Measurements from ENCODE around the gene SPINDOC.

DNA sequence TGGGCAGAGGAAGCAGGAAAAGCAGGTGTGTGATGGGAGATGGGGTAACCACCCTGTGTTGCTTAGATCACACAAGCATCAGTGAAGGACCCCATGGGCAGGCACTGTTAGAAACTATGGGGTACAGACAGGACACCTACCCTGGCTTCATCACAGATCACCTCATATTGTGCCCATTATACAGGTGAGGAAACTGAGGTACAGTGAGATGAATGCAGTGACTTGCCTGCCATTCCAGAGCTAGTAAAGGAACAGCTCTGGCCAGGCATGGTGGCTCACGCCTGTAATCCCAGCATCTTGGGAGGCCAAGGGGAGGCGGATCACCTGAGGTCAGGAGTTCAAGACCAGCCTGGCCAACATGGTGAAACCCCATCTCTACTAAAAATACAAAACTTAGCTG is 19.8 kb downstream of the SPINDOC start:
- TF ChIP-seq, protein P1, sequence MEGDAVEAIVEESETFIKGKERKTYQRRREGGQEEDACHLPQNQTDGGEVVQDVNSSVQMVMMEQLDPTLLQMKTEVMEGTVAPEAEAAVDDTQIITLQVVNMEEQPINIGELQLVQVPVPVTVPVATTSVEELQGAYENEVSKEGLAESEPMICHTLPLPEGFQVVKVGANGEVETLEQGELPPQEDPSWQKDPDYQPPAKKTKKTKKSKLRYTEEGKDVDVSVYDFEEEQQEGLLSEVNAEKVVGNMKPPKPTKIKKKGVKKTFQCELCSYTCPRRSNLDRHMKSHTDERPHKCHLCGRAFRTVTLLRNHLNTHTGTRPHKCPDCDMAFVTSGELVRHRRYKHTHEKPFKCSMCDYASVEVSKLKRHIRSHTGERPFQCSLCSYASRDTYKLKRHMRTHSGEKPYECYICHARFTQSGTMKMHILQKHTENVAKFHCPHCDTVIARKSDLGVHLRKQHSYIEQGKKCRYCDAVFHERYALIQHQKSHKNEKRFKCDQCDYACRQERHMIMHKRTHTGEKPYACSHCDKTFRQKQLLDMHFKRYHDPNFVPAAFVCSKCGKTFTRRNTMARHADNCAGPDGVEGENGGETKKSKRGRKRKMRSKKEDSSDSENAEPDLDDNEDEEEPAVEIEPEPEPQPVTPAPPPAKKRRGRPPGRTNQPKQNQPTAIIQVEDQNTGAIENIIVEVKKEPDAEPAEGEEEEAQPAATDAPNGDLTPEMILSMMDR (IDR thresholded peaks at IDR 0.05) = no peak
- TF ChIP-seq RCOR1 (IDR thresholded peaks at IDR 0.05; ENCODE audit: low read length) (no peak), SIN3A (IDR thresholded peaks at IDR 0.05; ENCODE audit: borderline replicate concordance, low read depth, low read length) (no peak), EP300 (IDR thresholded peaks at IDR 0.05; ENCODE audit: borderline replicate concordance in 1 of 2, low read depth in 1 of 2, low read length in 1 of 2) (no peak), RAD21 (IDR thresholded peaks at IDR 0.05; ENCODE audit: low read length) (no peak)
